ENCODE results near the gene EEIG1.

The EEIG1 gene

GRCh38 chr9:128007566-128008138, 26.9 kb upstream of the EEIG1 start:
- Histone ChIP-seq H3K4me3 (replicated peaks; ENCODE audit: insufficient read depth, low read length) (no peak overlapping the region), H3K27ac (replicated peaks) (peak overlapping the region; percentile 42; the same call in 1 of the 2 replicates), H3K27me3 (ENCODE audit: insufficient read depth, poor library complexity, severe bottlenecking) (no peaks in the 10 kb centered on the region)
- DNase-seq (ENCODE audit: low read depth in 1 of 2, low spot score in 1 of 2), result peak; percentile 86 to 91
- TF ChIP-seq POLR2AphosphoS5 (IDR thresholded peaks at IDR 0.05; ENCODE audit: low read depth) (peak; percentile 69), SPI1 (IDR thresholded peaks at IDR 0.05; ENCODE audit: borderline replicate concordance, low read depth) (peak; percentile 95), REST (IDR thresholded peaks at IDR 0.05; ENCODE audit: insufficient replicate concordance, low read depth) (no peak)

- DNase-seq (ENCODE audit: low read depth in 1 of 2, low spot score in 1 of 2), result no peak
- no peak overlapping the region for H3K27ac ChIP-seq (replicated peaks)
- H3K4me3 ChIP-seq (replicated peaks; ENCODE audit: insufficient read depth, low read length), result no peak overlapping the region
- TF ChIP-seq CTCF (IDR thresholded peaks at IDR 0.05; ENCODE audit: insufficient read depth, low read length) (no peak), SPI1 (IDR thresholded peaks at IDR 0.05; ENCODE audit: borderline replicate concordance, low read depth) (no peak), GABPA (IDR thresholded peaks at IDR 0.05; ENCODE audit: low read depth) (no peak)
- no peaks in the 10 kb centered on the region for H3K27me3 ChIP-seq (ENCODE audit: insufficient read depth, poor library complexity, severe bottlenecking)
Measured at GRCh38 chr9:128006332-128006996, 25.7 kb upstream of the EEIG1 start.

GRCh38 chr9:128005923-128006322, 25.1 kb upstream of the EEIG1 start:
- Histone ChIP-seq H3K27ac (replicated peaks) (no peak overlapping the region), H3K4me3 (replicated peaks; ENCODE audit: insufficient read depth, low read length) (no peak overlapping the region), H3K27me3 (ENCODE audit: insufficient read depth, poor library complexity, severe bottlenecking) (no peaks in the 10 kb centered on the region)
- no peak for TF ChIP-seq POLR2AphosphoS5 (IDR thresholded peaks at IDR 0.05; ENCODE audit: low read depth)
- no peak for TF ChIP-seq REST (IDR thresholded peaks at IDR 0.05; ENCODE audit: insufficient replicate concordance, low read depth)
- TF ChIP-seq SPI1 (IDR thresholded peaks at IDR 0.05; ENCODE audit: borderline replicate concordance, low read depth), result no peak
- TF ChIP-seq CTCF (IDR thresholded peaks at IDR 0.05; ENCODE audit: insufficient read depth, low read length), result no peak
- TF ChIP-seq GABPA (IDR thresholded peaks at IDR 0.05; ENCODE audit: low read depth), result no peak
- DNase-seq (ENCODE audit: low read depth in 1 of 2, low spot score in 1 of 2), result no peak

GRCh38 chr9:128003966-128004604, 23.3 kb upstream of the EEIG1 start:
- Histone ChIP-seq H3K27ac (replicated peaks) (no peak overlapping the region), H3K4me3 (replicated peaks; ENCODE audit: insufficient read depth, low read length) (no peak overlapping the region), H3K27me3 (ENCODE audit: insufficient read depth, poor library complexity, severe bottlenecking) (no peaks in the 10 kb centered on the region)
- DNase-seq (ENCODE audit: low read depth in 1 of 2, low spot score in 1 of 2), result no peak
- no peak for TF ChIP-seq SPI1 (IDR thresholded peaks at IDR 0.05; ENCODE audit: borderline replicate concordance, low read depth)
- no peak for TF ChIP-seq POLR2AphosphoS5 (IDR thresholded peaks at IDR 0.05; ENCODE audit: low read depth)
- no peak for TF ChIP-seq CTCF (IDR thresholded peaks at IDR 0.05; ENCODE audit: insufficient read depth, low read length)
- no peak for TF ChIP-seq GABPA (IDR thresholded peaks at IDR 0.05; ENCODE audit: low read depth)
- no peak for TF ChIP-seq REST (IDR thresholded peaks at IDR 0.05; ENCODE audit: insufficient replicate concordance, low read depth)

All from HL-60 (cell line).